ENCODE data around the gene GTF2B.
"Not testable (repeated sequence)": the region's sequence is repeated elsewhere in the genome, so short reads cannot be mapped to it uniquely, and the experiment has no call there.

GTF2B gene

GRCh38 chr1:88875595-88875994 lies 15.8 kb downstream of the GTF2B start:
- H3K4me3 ChIP-seq (ENCODE audit: low read depth, low read length): no peak overlapping the region
- DNase-seq (ENCODE audit: low read depth): no peak
- TF ChIP-seq, protein P1, sequence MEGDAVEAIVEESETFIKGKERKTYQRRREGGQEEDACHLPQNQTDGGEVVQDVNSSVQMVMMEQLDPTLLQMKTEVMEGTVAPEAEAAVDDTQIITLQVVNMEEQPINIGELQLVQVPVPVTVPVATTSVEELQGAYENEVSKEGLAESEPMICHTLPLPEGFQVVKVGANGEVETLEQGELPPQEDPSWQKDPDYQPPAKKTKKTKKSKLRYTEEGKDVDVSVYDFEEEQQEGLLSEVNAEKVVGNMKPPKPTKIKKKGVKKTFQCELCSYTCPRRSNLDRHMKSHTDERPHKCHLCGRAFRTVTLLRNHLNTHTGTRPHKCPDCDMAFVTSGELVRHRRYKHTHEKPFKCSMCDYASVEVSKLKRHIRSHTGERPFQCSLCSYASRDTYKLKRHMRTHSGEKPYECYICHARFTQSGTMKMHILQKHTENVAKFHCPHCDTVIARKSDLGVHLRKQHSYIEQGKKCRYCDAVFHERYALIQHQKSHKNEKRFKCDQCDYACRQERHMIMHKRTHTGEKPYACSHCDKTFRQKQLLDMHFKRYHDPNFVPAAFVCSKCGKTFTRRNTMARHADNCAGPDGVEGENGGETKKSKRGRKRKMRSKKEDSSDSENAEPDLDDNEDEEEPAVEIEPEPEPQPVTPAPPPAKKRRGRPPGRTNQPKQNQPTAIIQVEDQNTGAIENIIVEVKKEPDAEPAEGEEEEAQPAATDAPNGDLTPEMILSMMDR (IDR thresholded peaks at IDR 0.05; ENCODE audit: control insufficient read depth, extremely low read depth, insufficient read depth): no peak

GRCh38 chr1:88873737-88874349 lies 17.5 kb downstream of the GTF2B start:
- TF ChIP-seq, protein P1 (IDR thresholded peaks at IDR 0.05; ENCODE audit: control insufficient read depth, extremely low read depth, insufficient read depth): no peak
- H3K4me3 ChIP-seq (ENCODE audit: low read depth, low read length): no peak overlapping the region
- DNase-seq (ENCODE audit: low read depth): no peak

DNA sequence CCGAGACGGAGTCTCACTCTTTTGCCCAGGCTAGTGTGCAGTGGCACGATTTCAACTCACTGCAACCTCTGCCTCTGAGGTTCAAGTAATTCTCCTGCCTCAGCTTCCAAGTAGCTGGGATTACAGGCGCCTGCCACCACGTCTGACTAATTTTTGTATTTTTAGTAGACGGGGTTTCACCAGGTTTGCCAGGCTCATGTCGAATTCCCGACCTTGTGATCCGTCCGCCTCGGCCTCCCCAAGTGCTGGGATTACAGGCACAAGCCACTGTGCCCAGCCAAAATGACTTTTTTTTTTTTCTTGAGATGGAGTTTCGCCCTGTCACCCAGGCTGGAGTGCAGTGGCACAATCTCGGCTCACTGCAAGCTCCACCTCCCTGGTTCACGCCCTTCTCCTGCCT lies 21.7 kb downstream of the GTF2B start:
- not testable (repeated sequence) for H3K4me3 ChIP-seq (ENCODE audit: low read depth, low read length); DNase-seq (ENCODE audit: low read depth)

GRCh38 chr1:88867743-88868521 lies 23.4 kb downstream of the GTF2B start:
- TF ChIP-seq, protein P1 (IDR thresholded peaks at IDR 0.05; ENCODE audit: control insufficient read depth, extremely low read depth, insufficient read depth): no peak
- no peak overlapping the region for H3K4me3 ChIP-seq (ENCODE audit: low read depth, low read length)
- DNase-seq (ENCODE audit: low read depth): no peak

DNA sequence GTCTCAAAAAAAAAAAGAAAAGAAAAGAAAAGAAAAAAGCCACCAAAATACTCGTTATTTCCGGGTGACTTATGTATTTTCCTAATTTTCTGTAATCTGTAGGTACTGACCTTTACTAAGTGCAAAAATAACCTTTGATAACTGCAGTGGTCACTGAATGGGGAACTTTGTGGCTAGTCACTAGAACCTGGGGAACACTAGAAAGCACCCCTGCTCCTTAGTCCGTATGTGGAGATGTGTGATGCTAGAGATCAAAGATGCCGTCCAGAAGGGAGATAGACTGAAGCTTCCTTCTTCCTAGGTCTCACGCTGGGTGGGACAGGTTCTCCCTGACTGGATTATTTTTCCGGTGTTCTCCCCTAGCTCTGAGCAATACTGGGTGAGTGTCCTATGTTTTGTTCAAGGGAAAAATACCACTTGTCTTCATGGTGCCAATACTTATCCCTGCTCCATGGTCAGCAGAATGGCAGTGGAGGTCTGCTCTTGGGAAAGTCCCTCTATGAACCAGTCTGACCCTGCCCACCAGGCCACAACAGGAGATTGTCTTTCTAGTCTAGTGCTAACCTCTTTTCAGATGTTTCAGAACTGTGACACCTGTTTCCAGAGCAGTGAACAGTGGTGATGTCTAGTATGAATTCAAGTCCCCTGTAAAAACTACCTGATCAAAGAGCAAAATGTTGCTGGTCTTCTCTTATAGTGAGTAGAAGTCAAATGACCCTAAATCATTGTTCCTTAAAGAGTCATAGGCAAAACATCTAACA lies 39.9 kb downstream of the GTF2B start:
- TF ChIP-seq, protein P1 (IDR thresholded peaks at IDR 0.05; ENCODE audit: control insufficient read depth, extremely low read depth, insufficient read depth): no peak
- DNase-seq (ENCODE audit: low read depth): no peak
- H3K4me3 ChIP-seq (ENCODE audit: low read depth, low read length): no peak overlapping the region

DNA sequence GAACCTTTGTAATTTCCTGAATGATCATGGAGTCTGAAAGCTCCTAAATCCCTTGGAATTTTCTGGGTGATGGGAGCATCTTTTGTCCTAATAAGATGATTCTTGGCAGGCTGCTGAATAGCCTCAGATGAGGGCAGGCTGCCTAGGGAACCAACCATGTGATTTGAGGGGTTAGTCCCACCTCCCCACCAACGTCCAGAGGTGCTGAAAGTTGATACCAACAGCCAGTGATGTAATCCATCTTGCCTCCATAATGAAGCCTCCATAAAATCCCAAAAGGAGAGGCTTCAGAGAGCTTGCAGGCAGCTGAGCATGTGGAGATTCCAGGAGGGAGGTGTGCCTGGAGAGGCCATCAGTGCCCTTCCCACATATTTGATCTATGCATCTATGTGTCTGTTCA lies 43.7 kb downstream of the GTF2B start:
- H3K4me3 ChIP-seq (ENCODE audit: low read depth, low read length): no peak overlapping the region
- DNase-seq (ENCODE audit: low read depth): no peak
- TF ChIP-seq, protein P1 (IDR thresholded peaks at IDR 0.05; ENCODE audit: control insufficient read depth, extremely low read depth, insufficient read depth): no peak

DNA sequence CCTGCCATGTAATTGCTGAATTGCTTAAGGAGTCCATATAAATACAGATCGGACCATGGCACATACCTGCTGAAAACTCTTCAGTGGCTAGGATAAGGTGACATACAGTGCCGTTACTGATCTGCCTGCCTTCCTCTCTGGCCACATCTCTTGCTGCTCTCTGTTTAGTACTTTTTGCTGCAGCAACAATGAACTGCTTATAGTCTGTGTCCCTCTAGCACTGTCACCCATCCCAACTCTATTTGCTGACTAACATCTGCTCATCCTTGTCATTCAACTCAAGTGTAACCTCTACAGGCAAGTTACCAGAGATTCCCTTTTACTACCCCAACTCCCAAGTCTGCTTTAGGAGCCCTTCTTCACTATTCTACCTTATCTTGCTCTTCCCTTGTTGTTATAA lies 65.6 kb downstream of the GTF2B start:
- no peak for DNase-seq (ENCODE audit: low read depth)
- TF ChIP-seq, protein P1 (IDR thresholded peaks at IDR 0.05; ENCODE audit: control insufficient read depth, extremely low read depth, insufficient read depth): no peak
- H3K4me3 ChIP-seq (ENCODE audit: low read depth, low read length): no peak overlapping the region

- DNase-seq (ENCODE audit: low read depth); H3K4me3 ChIP-seq (ENCODE audit: low read depth, low read length): not testable (repeated sequence)
These were observed 71.7 kb downstream of the GTF2B start for GRCh38 chr1:88819642-88820041.
